Endothelial cell of umbilical vein (primary cell): Measurements from ENCODE around the gene ZNF790. TPM values are rescaled to one million over a fixed set of nuclear protein-coding genes. Genes with fewer than 3 reads are reported as not detected.

ENCODE experiments used
- BruUV-seq: library from RNA; stranded (reverse); fragments of 400-500 nt; replicated peaks from 2 replicates; lab custom pipeline; 2021; lab: Mats Ljungman, UMichigan
- CTCF ChIA-PET: fragments of 300-600, 350-600 bp; sonication (Branson Sonifier 250); formaldehyde crosslinking; loops from one replicate; lab custom pipeline; 2021; ENCODE audit warnings: antibody characterized with exemption, inconsistent platforms; lab: Charles Lee
- POLR2A ChIA-PET: fragments of 300-600, 350-600 bp; sonication (Branson Sonifier 250); formaldehyde crosslinking; loops from one replicate; lab custom pipeline; 2021; ENCODE audit warnings: antibody characterized with exemption, inconsistent platforms; lab: Charles Lee
- DNase-seq: peaks from one replicate; pipeline ENCODE4 v3.0.0-alpha.2; 2011; ENCODE audit warnings: low read depth, low spot score
- FAIRE-seq: peaks from 2 replicates; lab custom pipeline; 2011; peaks lifted over from hg19 to GRCh38; lab: Jason Lieb, UNC
- H2AFZ ChIP-seq: 2 replicates; pipeline ENCODE4 v1.6.0; 2012; ENCODE audit warnings: low read depth, low read length, control low read depth, inconsistent platforms
- H3K27ac ChIP-seq: 2 replicates; pipeline ENCODE4 v1.5.1; 2011; ENCODE audit warnings: low read depth, mild to moderate bottlenecking, control low read depth, low read length, moderate library complexity; ENCODE audit not compliant: insufficient read depth
- H3K27me3 ChIP-seq, 2 experiments: 2 replicates each; pipeline versions ENCODE4 v1.6.0 to v1.6.1; 2011; ENCODE audit warnings: low read length in 2 of 2, mixed read lengths in 1 of 2; ENCODE audit not compliant: control insufficient read depth in 2 of 2, insufficient read depth in 2 of 2
- H3K36me3 ChIP-seq, 2 experiments: 2 replicates in 1 of 2; 3 replicates in 1 of 2; pipeline ENCODE4 v1.5.1; 2011; ENCODE audit warnings: low read length in 2 of 2, mild to moderate bottlenecking in 1 of 2, moderate library complexity in 1 of 2; ENCODE audit not compliant: control insufficient read depth in 2 of 2, insufficient read depth in 2 of 2; ENCODE audit errors: extremely low read depth in 1 of 2
- H3K4me1 ChIP-seq: 3 replicates; pipeline ENCODE4 v1.5.1; 2011; ENCODE audit warnings: mild to moderate bottlenecking, low read length; ENCODE audit not compliant: control insufficient read depth, insufficient read depth; ENCODE audit errors: extremely low read depth
- H3K4me2 ChIP-seq: 2 replicates; pipeline ENCODE4 v1.6.1; 2011; ENCODE audit warnings: low read length, control low read depth, mixed read lengths; ENCODE audit not compliant: insufficient read depth
- H3K4me3 ChIP-seq, 3 experiments: fragments of 200-600 bp in 1 of 3; sonication (generic), shearing (Covaris generic) in 1 of 3; replicated peaks in 1 of 3; 2 replicates each; pipeline ENCODE4 v1.5.1; 2011 to 2016; ENCODE audit warnings: control low read depth in 3 of 3, low read length in 3 of 3, mild to moderate bottlenecking in 2 of 3, inconsistent platforms in 1 of 3, low read depth in 1 of 3, moderate library complexity in 1 of 3; ENCODE audit not compliant: insufficient read depth in 1 of 3
- H3K79me2 ChIP-seq: 2 replicates; pipeline ENCODE4 v1.6.0; 2012; ENCODE audit warnings: low read length, inconsistent platforms; ENCODE audit not compliant: control insufficient read depth, insufficient read depth
- H3K9ac ChIP-seq: replicated peaks from 2 replicates; pipeline ENCODE3; 2011; ENCODE audit warnings: low read length, control low read depth; ENCODE audit not compliant: insufficient read depth; ENCODE audit errors: extremely low read depth
- H3K9me1 ChIP-seq: replicated peaks from 3 replicates; pipeline ENCODE4 v1.6.0; 2011; ENCODE audit warnings: mild to moderate bottlenecking, low read length; ENCODE audit not compliant: control insufficient read depth, insufficient read depth; ENCODE audit errors: extremely low read depth
- H3K9me3 ChIP-seq: replicated peaks from 2 replicates; pipeline ENCODE4 v1.5.1; 2012; ENCODE audit warnings: low read length, inconsistent platforms; ENCODE audit not compliant: control insufficient read depth, insufficient read depth
- H4K20me1 ChIP-seq: replicated peaks from 2 replicates; pipeline ENCODE3; 2011; ENCODE audit warnings: mild to moderate bottlenecking, low read length; ENCODE audit not compliant: control insufficient read depth, insufficient read depth; ENCODE audit errors: extremely low read depth
- EZH2 ChIP-seq: IDR thresholded peaks from 2 replicates; pipeline ENCODE4 v1.6.1; 2012; ENCODE audit warnings: borderline replicate concordance, low read depth, mild to moderate bottlenecking, moderate library complexity, low read length, inconsistent platforms; ENCODE audit not compliant: severe bottlenecking
- FOS ChIP-seq: IDR thresholded peaks from 2 replicates; pipeline ENCODE4 v1.6.1; 2011; ENCODE audit warnings: mild to moderate bottlenecking, low read length, moderate library complexity, borderline replicate concordance; ENCODE audit not compliant: insufficient read depth
- GATA2 ChIP-seq: IDR thresholded peaks from 2 replicates; pipeline ENCODE4 v1.7.0; 2011; ENCODE audit warnings: low read depth, mild to moderate bottlenecking, moderate library complexity, mixed read lengths, low read length; ENCODE audit not compliant: insufficient read length, insufficient read depth
- JUN ChIP-seq: IDR thresholded peaks from 2 replicates; pipeline ENCODE4 v1.6.1; 2011; ENCODE audit warnings: borderline replicate concordance, low read depth; ENCODE audit not compliant: insufficient read length, insufficient read depth
- MYC ChIP-seq: IDR thresholded peaks from one replicate; pipeline ENCODE4 v1.6.1; 2011; ENCODE audit warnings: mild to moderate bottlenecking, low read depth, low read length
- POLR2A ChIP-seq: IDR thresholded peaks from 2 replicates; pipeline ENCODE4 v1.6.1; 2012; ENCODE audit warnings: low read depth, mild to moderate bottlenecking, control low read depth, low read length
- POLR2AphosphoS5 ChIP-seq: IDR thresholded peaks from 2 replicates; pipeline ENCODE4 v1.6.1; 2012; ENCODE audit warnings: low read depth, mild to moderate bottlenecking, control low read depth, low read length, moderate library complexity; ENCODE audit not compliant: insufficient read depth
- dilution Hi-C: fragments of 300-500 bp; cut with MboI; formaldehyde crosslinking; loops from one replicate; pipeline ENCODE4 v1.15.0; 2019; ENCODE audit warnings: low sequenced_read_pairs; ENCODE audit not compliant: extremely low pct_ligation_motif_present
- intact Hi-C: fragments of 100-400 bp; cut with micrococcal nuclease; formaldehyde crosslinking; loops from one replicate; pipeline ENCODE4 v1.10.0; 2022
- polyA plus RNA-seq, 4 experiments: library from polyadenylated mRNA; depleted of rRNA in 3 of 4; stranded (reverse) in 3 of 4; unstranded in 1 of 4; fragments of >200 nt; gene quantifications; 2 replicates each; pipeline versions ENCODE4 v1.2.1 to v1.2.3, GENCODE V29; 2011 to 2012; ENCODE audit warnings: missing spikeins in 1 of 4
- total RNA-seq: library from RNA; stranded (reverse); gene quantifications from 2 replicates; pipeline ENCODE4 v1.2.3, GENCODE V29; 2021
- TF ChIP-seq, protein P1 (sequence below): IDR thresholded peaks from 2 replicates; pipeline ENCODE4 v1.6.1; 2011; ENCODE audit not compliant: insufficient read depth, insufficient read length
- TF ChIP-seq, protein P2 (sequence below), 2 donors: IDR thresholded peaks; 1 replicate in 1 of 2; 2 replicates in 1 of 2; pipeline ENCODE4 v1.5.1; 2011; ENCODE audit warnings: low read length in 2 of 2, mild to moderate bottlenecking in 2 of 2, moderate library complexity in 2 of 2, control low read depth in 1 of 2, inconsistent platforms in 1 of 2, low read depth in 1 of 2; ENCODE audit not compliant: insufficient read depth in 1 of 2; ENCODE audit errors: extremely low read depth in 1 of 2

ZNF790 gene
- total and polyA plus RNA-seq, 2 donors (not counting 3 experiments of a cell fraction or from before 2014, with no cell fraction given): 2.1 to 5.6 TPM

DNA sequence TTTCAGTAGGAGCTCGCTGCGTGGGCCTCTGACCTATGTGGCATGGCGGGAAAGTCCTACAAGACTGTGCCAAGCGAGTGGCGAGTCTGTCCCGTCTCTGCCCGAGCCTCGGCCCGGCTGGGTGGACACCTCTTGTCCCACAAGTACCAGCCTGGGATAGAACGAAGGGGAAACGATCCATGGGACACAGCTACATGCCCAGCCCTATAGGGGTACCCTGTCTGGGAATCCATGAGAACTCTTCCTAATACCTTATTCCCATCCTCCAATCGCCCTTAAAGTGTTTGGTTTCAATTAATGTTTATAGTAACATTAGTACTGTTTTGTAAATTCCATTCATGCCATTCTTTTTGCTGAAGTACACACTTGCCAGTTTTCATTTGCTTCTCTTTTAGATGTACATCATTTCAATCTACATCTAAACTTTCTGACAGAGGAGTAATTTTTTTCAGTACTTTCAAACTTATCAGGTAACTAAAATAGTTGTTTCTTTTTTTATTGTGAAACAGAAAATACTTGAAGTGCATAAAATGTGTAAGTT, 667 bp upstream of the ZNF790 start:
- Histone ChIP-seq H3K27me3 (no peaks in the 10 kb centered on the region), H4K20me1 (no peaks in the 10 kb centered on the region), H3K9me3 (no peaks in the 10 kb centered on the region), H2AFZ (peak overlapping the region; percentile 92), H3K79me2 (no peaks in the 10 kb centered on the region), H3K27ac (peak overlapping the region; percentile 44), H3K4me3 (peak overlapping the region in 2 of 3 experiments; percentile 43 to 64), H3K9ac (peak overlapping the region; percentile 71), H3K9me1 (no peaks in the 10 kb centered on the region), H3K4me1 (peaks cover 3% of the 10 kb centered on the region), H3K36me3 (no peaks in the 10 kb centered on the region), H3K4me2 (peak overlapping the region; percentile 65)
- ChIA-PET POLR2A (interaction anchor here (1.8 kb wide), 1 partner anchor 11 kb away, joined by 26 read pairs; the partner anchor contains the start of gene ZNF345), CTCF (interaction anchor here (0.6 to 3.1 kb wide), 3 partner anchors 10 to 647 kb away, joined by 3 to 12 read pairs (median 3); partner anchors contain the start of gene ZNF345)
- dilution Hi-C loops: no loop called here
- FAIRE-seq (no peak), DNase-seq (no peak)
- BruUV-seq: no TSS peak
- TF ChIP-seq, protein P1, sequence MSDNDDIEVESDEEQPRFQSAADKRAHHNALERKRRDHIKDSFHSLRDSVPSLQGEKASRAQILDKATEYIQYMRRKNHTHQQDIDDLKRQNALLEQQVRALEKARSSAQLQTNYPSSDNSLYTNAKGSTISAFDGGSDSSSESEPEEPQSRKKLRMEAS: no peak
- no peak for TF ChIP-seq POLR2AphosphoS5
- TF ChIP-seq MYC: no peak
- TF ChIP-seq, protein P2, sequence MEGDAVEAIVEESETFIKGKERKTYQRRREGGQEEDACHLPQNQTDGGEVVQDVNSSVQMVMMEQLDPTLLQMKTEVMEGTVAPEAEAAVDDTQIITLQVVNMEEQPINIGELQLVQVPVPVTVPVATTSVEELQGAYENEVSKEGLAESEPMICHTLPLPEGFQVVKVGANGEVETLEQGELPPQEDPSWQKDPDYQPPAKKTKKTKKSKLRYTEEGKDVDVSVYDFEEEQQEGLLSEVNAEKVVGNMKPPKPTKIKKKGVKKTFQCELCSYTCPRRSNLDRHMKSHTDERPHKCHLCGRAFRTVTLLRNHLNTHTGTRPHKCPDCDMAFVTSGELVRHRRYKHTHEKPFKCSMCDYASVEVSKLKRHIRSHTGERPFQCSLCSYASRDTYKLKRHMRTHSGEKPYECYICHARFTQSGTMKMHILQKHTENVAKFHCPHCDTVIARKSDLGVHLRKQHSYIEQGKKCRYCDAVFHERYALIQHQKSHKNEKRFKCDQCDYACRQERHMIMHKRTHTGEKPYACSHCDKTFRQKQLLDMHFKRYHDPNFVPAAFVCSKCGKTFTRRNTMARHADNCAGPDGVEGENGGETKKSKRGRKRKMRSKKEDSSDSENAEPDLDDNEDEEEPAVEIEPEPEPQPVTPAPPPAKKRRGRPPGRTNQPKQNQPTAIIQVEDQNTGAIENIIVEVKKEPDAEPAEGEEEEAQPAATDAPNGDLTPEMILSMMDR (IDR thresholded peaks at IDR 0.05; ENCODE audit: extremely low read depth in 1 of 2, insufficient read depth in 1 of 2, low read depth in 1 of 2, low read length in 2 of 2): no peak
- no peak for TF ChIP-seq EZH2
- TF ChIP-seq FOS: no peak
- TF ChIP-seq JUN: no peak
- no peak for TF ChIP-seq GATA2
- no peak for TF ChIP-seq POLR2A
- intact Hi-C loops: loop anchor here (1.0 to 10.0 kb wide), 5 partner anchors 11 to 333 kb away; partner anchors contain the start of genes ZNF345, ZNF461, ZNF568 and ZNF585A
